AG04450 (cell line): ENCODE data around the gene C1QTNF1. TPM values are rescaled to one million over a fixed set of nuclear protein-coding genes. Genes with fewer than 3 reads are reported as not detected.
A peak's percentile ranks its signal among the peaks of the same experiment; 100 is the strongest.

Source experiments
- CTCF ChIA-PET: fragments of 300-600, 350-600 bp; formaldehyde crosslinking; extraction: SDS; loops from one replicate; lab custom pipeline; 2022; ENCODE audit warnings: antibody characterized with exemption, inconsistent platforms; lab: Charles Lee
- POLR2A ChIA-PET: fragments of 350-600 bp; formaldehyde crosslinking; extraction: SDS; loops from one replicate; lab custom pipeline; 2021; ENCODE audit warnings: antibody characterized with exemption, inconsistent platforms; lab: Yijun Ruan, JAX
- DNase-seq: peaks from one replicate; pipeline ENCODE4 v3.0.0-alpha.2; 2011; ENCODE audit warnings: low read depth, low spot score
- H3K27ac ChIP-seq: one replicate; pipeline ENCODE4 v1.5.1; 2012; ENCODE audit warnings: low read depth, low read length, control low read depth
- H3K27me3 ChIP-seq: one replicate; pipeline ENCODE4 v1.6.0; 2012; ENCODE audit warnings: low read length; ENCODE audit not compliant: control insufficient read depth, insufficient read depth
- H3K4me3 ChIP-seq: 2 replicates; pipeline ENCODE4 v1.5.1; 2011; ENCODE audit warnings: mild to moderate bottlenecking, low read depth, low read length, control low read depth
- H3K9me3 ChIP-seq: 2 replicates; pipeline ENCODE4 v1.5.1; 2012; ENCODE audit warnings: low read length; ENCODE audit not compliant: control insufficient read depth, insufficient read depth
- CTCF ChIP-seq: IDR thresholded peaks from 2 replicates; pipeline ENCODE4 v1.5.1; 2011; ENCODE audit warnings: low read depth, low read length, control low read depth, inconsistent platforms
- polyA plus RNA-seq: library from polyadenylated mRNA; depleted of rRNA; stranded (reverse); fragments of >200 nt; gene quantifications from 2 replicates; pipeline ENCODE4 v1.2.3, GENCODE V29; 2011

The C1QTNF1 gene
- polyA plus RNA-seq, 1 experiment, result 15.4 TPM

GRCh38 chr17:79074649-79075445, 50.9 kb downstream of the C1QTNF1 start, which contains the start of gene ENGASE:
Gene ENGASE (plus strand): TSS chr17:79074824. CDS start chr17:79074945, 121 bp downstream.
- CTCF ChIA-PET, result interaction anchor here (0.9 to 2.6 kb wide), 7 partner anchors 8 to 317 kb away, joined by 3 to 18 read pairs (median 6); no protein-coding TSS in a partner anchor
- H3K27ac ChIP-seq, result no peak within 1 kb of the TSS

GRCh38 chr17:79075446-79075750, 51.4 kb downstream of the C1QTNF1 start:
- TF ChIP-seq CTCF, result no peak
- ChIA-PET POLR2A (no interaction called here), CTCF (interaction anchor here (1.2 to 2.6 kb wide), 3 partner anchors 12 to 54 kb away, joined by 3 to 18 read pairs (median 3); no protein-coding TSS in a partner anchor)
- DNase-seq, result no peak
- Histone ChIP-seq H3K9me3 (no peaks in the 10 kb centered on the region), H3K27me3 (peaks cover 2% of the 10 kb centered on the region), H3K27ac (no peak overlapping the region), H3K4me3 (peak overlapping the region; percentile 67)

More at GRCh38 chr17:79074649-79075445, 50.9 kb downstream of the C1QTNF1 start, which contains the start of gene ENGASE:
- Histone ChIP-seq H3K4me3 (peak within 1 kb of the TSS; percentile 67), H3K9me3 (no peaks in the 10 kb centered on the region), H3K27me3 (peaks cover 6% of the 10 kb centered on the region)
- no peak for TF ChIP-seq CTCF
- POLR2A ChIA-PET, result interaction anchor here (0.6 to 0.7 kb wide), 2 partner anchors 33 to 38 kb away, joined by 3 read pairs; no protein-coding TSS in a partner anchor
- DNase-seq, result peak; percentile 59

- Histone ChIP-seq H3K4me3 (peak overlapping the region; percentile 67), H3K27ac (no peak overlapping the region), H3K27me3 (no peaks in the 10 kb centered on the region), H3K9me3 (no peaks in the 10 kb centered on the region)
- no peak for DNase-seq
- CTCF ChIA-PET, result interaction anchor here (2.6 kb wide), 1 partner anchor 12 kb away, joined by 18 read pairs; no protein-coding TSS in a partner anchor
- POLR2A ChIA-PET, result no interaction called here
- no peak for TF ChIP-seq CTCF
These were observed 52.0 kb downstream of the C1QTNF1 start for GRCh38 chr17:79075861-79076406.

GRCh38 chr17:79077587-79077986, 53.6 kb downstream of the C1QTNF1 start:
- CTCF ChIA-PET, result interaction anchor here (1.8 kb wide), 1 partner anchor 10 kb away, joined by 6 read pairs; no protein-coding TSS in a partner anchor
- H3K4me3 ChIP-seq, result no peak overlapping the region

More at GRCh38 chr17:79077587-79077986, 53.6 kb downstream of the C1QTNF1 start:
- Histone ChIP-seq H3K27me3 (no peaks in the 10 kb centered on the region), H3K27ac (no peak overlapping the region), H3K9me3 (no peaks in the 10 kb centered on the region)
- DNase-seq, result no peak
- POLR2A ChIA-PET, result no interaction called here
- TF ChIP-seq CTCF, result no peak
